Measurements from ENCODE around the gene PRELID2.

Gene PRELID2

DNA sequence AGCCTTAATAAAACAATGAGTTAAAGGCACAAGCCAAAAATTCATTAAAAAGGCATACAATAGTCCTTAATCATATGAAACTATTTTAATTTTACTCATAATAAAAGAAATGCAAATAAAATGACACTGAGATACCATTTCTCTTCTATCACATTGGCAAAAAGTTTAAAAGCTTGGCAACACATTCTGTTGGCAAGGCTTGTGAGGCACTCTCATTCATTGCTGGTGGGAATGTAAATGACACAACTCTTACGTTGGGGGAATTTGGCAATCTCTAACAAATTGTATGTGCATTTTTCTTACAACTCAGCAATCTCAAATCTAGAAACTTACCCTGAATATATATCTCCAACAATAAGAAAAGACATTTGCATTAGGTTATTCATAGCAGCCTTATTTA, 111.6 kb downstream of the PRELID2 start:
- ATAC-seq = no peak
- no peak for TF ChIP-seq ZNF565 (CRISPR knock-in tag; conservative IDR thresholded peaks at IDR 0.05; ENCODE audit: low read depth)
- no peak for TF ChIP-seq ISL1 (CRISPR knock-in tag; IDR thresholded peaks at IDR 0.05)
- TF ChIP-seq OSR1 (CRISPR knock-in tag; IDR thresholded peaks at IDR 0.05) = no peak
- TF ChIP-seq ZNF70 (CRISPR knock-in tag; IDR thresholded peaks at IDR 0.05) = no peak
- TF ChIP-seq RARB (CRISPR knock-in tag; IDR thresholded peaks at IDR 0.05) = no peak
- no peak for TF ChIP-seq ZC3H10 (CRISPR knock-in tag; IDR thresholded peaks at IDR 0.05)
- TF ChIP-seq, protein P1, sequence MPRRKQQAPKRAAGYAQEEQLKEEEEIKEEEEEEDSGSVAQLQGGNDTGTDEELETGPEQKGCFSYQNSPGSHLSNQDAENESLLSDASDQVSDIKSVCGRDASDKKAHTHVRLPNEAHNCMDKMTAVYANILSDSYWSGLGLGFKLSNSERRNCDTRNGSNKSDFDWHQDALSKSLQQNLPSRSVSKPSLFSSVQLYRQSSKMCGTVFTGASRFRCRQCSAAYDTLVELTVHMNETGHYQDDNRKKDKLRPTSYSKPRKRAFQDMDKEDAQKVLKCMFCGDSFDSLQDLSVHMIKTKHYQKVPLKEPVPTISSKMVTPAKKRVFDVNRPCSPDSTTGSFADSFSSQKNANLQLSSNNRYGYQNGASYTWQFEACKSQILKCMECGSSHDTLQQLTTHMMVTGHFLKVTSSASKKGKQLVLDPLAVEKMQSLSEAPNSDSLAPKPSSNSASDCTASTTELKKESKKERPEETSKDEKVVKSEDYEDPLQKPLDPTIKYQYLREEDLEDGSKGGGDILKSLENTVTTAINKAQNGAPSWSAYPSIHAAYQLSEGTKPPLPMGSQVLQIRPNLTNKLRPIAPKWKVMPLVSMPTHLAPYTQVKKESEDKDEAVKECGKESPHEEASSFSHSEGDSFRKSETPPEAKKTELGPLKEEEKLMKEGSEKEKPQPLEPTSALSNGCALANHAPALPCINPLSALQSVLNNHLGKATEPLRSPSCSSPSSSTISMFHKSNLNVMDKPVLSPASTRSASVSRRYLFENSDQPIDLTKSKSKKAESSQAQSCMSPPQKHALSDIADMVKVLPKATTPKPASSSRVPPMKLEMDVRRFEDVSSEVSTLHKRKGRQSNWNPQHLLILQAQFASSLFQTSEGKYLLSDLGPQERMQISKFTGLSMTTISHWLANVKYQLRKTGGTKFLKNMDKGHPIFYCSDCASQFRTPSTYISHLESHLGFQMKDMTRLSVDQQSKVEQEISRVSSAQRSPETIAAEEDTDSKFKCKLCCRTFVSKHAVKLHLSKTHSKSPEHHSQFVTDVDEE (CRISPR knock-in tag; IDR thresholded peaks at IDR 0.05) = no peak
- TF ChIP-seq SNAI2 (CRISPR knock-in tag; IDR thresholded peaks at IDR 0.05) = no peak
- no peak for TF ChIP-seq TOX (CRISPR knock-in tag; IDR thresholded peaks at IDR 0.05; ENCODE audit: borderline replicate concordance)
- no peak for TF ChIP-seq CREB5 (CRISPR knock-in tag; IDR thresholded peaks at IDR 0.05; ENCODE audit: low read depth)
- no peak for TF ChIP-seq ARNTL (CRISPR knock-in tag; IDR thresholded peaks at IDR 0.05; ENCODE audit: borderline replicate concordance, low read depth)
- no peak for TF ChIP-seq ZFP30 (CRISPR knock-in tag; IDR thresholded peaks at IDR 0.05)
- TF ChIP-seq BACH2 (CRISPR knock-in tag; IDR thresholded peaks at IDR 0.05; ENCODE audit: borderline replicate concordance) = no peak
- no peak for TF ChIP-seq GLIS3 (CRISPR knock-in tag; IDR thresholded peaks at IDR 0.05)
- no peak for TF ChIP-seq ZFP3 (CRISPR knock-in tag; IDR thresholded peaks at IDR 0.05)

DNA sequence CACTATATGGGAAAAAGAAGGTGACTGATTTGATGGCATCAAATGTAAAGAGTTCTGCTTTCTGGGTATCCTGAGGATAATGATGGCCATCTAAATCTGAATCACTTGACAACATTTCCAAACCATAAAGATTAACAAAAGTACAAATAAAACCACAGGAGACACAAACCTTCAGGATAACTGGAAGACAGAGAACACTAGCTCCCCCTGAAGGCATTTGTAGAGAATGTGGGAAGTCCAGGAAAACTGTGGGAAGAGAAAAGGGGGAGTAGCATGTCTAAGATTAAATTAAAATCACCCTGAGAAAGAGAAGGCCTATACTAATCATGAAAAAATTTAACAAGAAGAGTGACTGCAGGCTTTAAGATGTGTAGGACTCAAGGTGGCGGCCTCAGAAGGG, 116.2 kb downstream of the PRELID2 start:
- TF ChIP-seq PPARA (CRISPR knock-in tag; IDR thresholded peaks at IDR 0.05; ENCODE audit: borderline replicate concordance) = no peak
- no peak for TF ChIP-seq TCF4 (CRISPR knock-in tag; IDR thresholded peaks at IDR 0.05; ENCODE audit: borderline replicate concordance)
- no peak for TF ChIP-seq RARB (CRISPR knock-in tag; IDR thresholded peaks at IDR 0.05)
- no peak for TF ChIP-seq BACH2 (CRISPR knock-in tag; IDR thresholded peaks at IDR 0.05; ENCODE audit: borderline replicate concordance)
- TF ChIP-seq ZNF565 (CRISPR knock-in tag; conservative IDR thresholded peaks at IDR 0.05; ENCODE audit: low read depth) = no peak
- TF ChIP-seq PATZ1 (CRISPR knock-in tag; IDR thresholded peaks at IDR 0.05; ENCODE audit: borderline replicate concordance) = no peak
- no peak for TF ChIP-seq POU6F1 (CRISPR knock-in tag; IDR thresholded peaks at IDR 0.05; ENCODE audit: borderline replicate concordance, low read depth)
- no peak for TF ChIP-seq ESRRG (CRISPR knock-in tag; IDR thresholded peaks at IDR 0.05)
- no peak for TF ChIP-seq ZFP3 (CRISPR knock-in tag; IDR thresholded peaks at IDR 0.05)
- no peak for TF ChIP-seq GLIS3 (CRISPR knock-in tag; IDR thresholded peaks at IDR 0.05)
- no peak for TF ChIP-seq OSR1 (CRISPR knock-in tag; IDR thresholded peaks at IDR 0.05)
- peak; percentile 78 for ATAC-seq

GRCh38 chr5:145715412-145715811, 119.7 kb downstream of the PRELID2 start:
- ATAC-seq = no peak
- no peak for TF ChIP-seq CREB5 (CRISPR knock-in tag; IDR thresholded peaks at IDR 0.05; ENCODE audit: low read depth)
- no peak for TF ChIP-seq TCF4 (CRISPR knock-in tag; IDR thresholded peaks at IDR 0.05; ENCODE audit: borderline replicate concordance)
- no peak for TF ChIP-seq ZC3H10 (CRISPR knock-in tag; IDR thresholded peaks at IDR 0.05)
- no peak for TF ChIP-seq PATZ1 (CRISPR knock-in tag; IDR thresholded peaks at IDR 0.05; ENCODE audit: borderline replicate concordance)
